Panc1 (cell line): ENCODE data around the gene PREB. TPM values are rescaled to one million over a fixed set of nuclear protein-coding genes. Genes with fewer than 3 reads are reported as not detected.
A peak's percentile ranks its signal among the peaks of the same experiment; 100 is the strongest.

Source experiments
- ATAC-seq: fragments of 200-7000 bp; cut with Tn5 transposase; 2 replicates; pipeline ENCODE4 v1.9.1; 2020; ENCODE audit warnings: mild to moderate bottlenecking, moderate library complexity
- BruUV-seq: library from RNA; stranded (reverse); fragments of 400-500 nt; replicated peaks from 2 replicates; lab custom pipeline; 2021; lab: Mats Ljungman, UMichigan
- CTCF ChIA-PET: fragments of 300-600 bp; sonication (Branson Sonifier 250); formaldehyde crosslinking; loops from one replicate; lab custom pipeline; 2022; ENCODE audit warnings: antibody characterized with exemption; lab: Charles Lee
- POLR2A ChIA-PET: fragments of 300-600 bp; sonication (Branson Sonifier 250); formaldehyde crosslinking; loops from one replicate; lab custom pipeline; 2022; ENCODE audit warnings: antibody characterized with exemption; lab: Charles Lee
- DNase-seq: peaks from one replicate; pipeline ENCODE4 v3.0.0-alpha.2; 2010; ENCODE audit warnings: low read depth, low spot score
- H3K27ac ChIP-seq: 2 replicates; pipeline ENCODE4 v1.5.1; 2011; ENCODE audit warnings: mild to moderate bottlenecking, low read length, inconsistent platforms
- H3K27me3 ChIP-seq: fragments of 200-500 bp; sonication (Bioruptor generic); 2 replicates; pipeline ENCODE4 v1.6.0; 2014; ENCODE audit warnings: low read length, inconsistent platforms; ENCODE audit not compliant: control insufficient read depth, insufficient read depth
- H3K36me3 ChIP-seq: fragments of 200-500 bp; sonication (Bioruptor generic); 2 replicates; pipeline ENCODE4 v1.5.1; 2014; ENCODE audit warnings: inconsistent platforms, mild to moderate bottlenecking, low read length, moderate library complexity; ENCODE audit not compliant: control insufficient read depth, insufficient read depth
- H3K4me1 ChIP-seq: 2 replicates; pipeline ENCODE4 v1.5.1; 2011; ENCODE audit warnings: inconsistent platforms, mild to moderate bottlenecking, low read length, moderate library complexity; ENCODE audit not compliant: control insufficient read depth, insufficient read depth
- H3K4me3 ChIP-seq, 2 experiments: 2 replicates each; pipeline ENCODE4 v1.5.1; 2011 to 2012; ENCODE audit warnings: low read depth in 2 of 2, low read length in 2 of 2, mild to moderate bottlenecking in 2 of 2, inconsistent platforms in 1 of 2, moderate library complexity in 1 of 2
- H3K9me3 ChIP-seq: fragments of 200-500 bp; sonication (Bioruptor generic); 2 replicates; pipeline ENCODE4 v1.5.1; 2014; ENCODE audit warnings: low read depth, mild to moderate bottlenecking, inconsistent platforms, low read length, moderate library complexity; ENCODE audit not compliant: control insufficient read depth, insufficient read depth
- POLR2AphosphoS5 ChIP-seq: IDR thresholded peaks from 2 replicates; pipeline ENCODE4 v1.6.1; 2012; ENCODE audit warnings: mild to moderate bottlenecking, low read depth, low read length, moderate library complexity
- SIN3A ChIP-seq: IDR thresholded peaks from 2 replicates; pipeline ENCODE4 v1.6.1; 2012; ENCODE audit warnings: low read depth, mild to moderate bottlenecking, low read length, moderate library complexity, borderline replicate concordance; ENCODE audit not compliant: insufficient read depth
- TCF7L2 ChIP-seq: IDR thresholded peaks from 2 replicates; pipeline ENCODE4 v1.6.1; 2011; ENCODE audit warnings: mild to moderate bottlenecking, low read depth, low read length, inconsistent platforms
- in situ Hi-C: cut with HindIII; loops from 2 replicates; pipeline ENCODE4 v1.10.0; 2016; ENCODE audit warnings: low sequenced_read_pairs, low pct_unique_long_range_greater_than_20kb
- intact Hi-C: fragments of 100-400 bp; cut with micrococcal nuclease; formaldehyde crosslinking; loops from one replicate; pipeline ENCODE4 v1.10.0; 2022; ENCODE audit not compliant: unreplicated experiment
- total RNA-seq: library from RNA; stranded (reverse); gene quantifications from one replicate; pipeline ENCODE4 v1.2.1, GENCODE V29; 2021; ENCODE audit not compliant: unreplicated experiment
- TF ChIP-seq, protein P1 (sequence below), 2 experiments: IDR thresholded peaks; 2 replicates each; pipeline ENCODE4 v1.6.1; 2011 to 2012; ENCODE audit warnings: low read depth in 2 of 2, control low read depth in 1 of 2, low read length in 1 of 2, mild to moderate bottlenecking in 1 of 2, moderate library complexity in 1 of 2; ENCODE audit not compliant: insufficient read depth in 1 of 2
- TF ChIP-seq, protein P2 (sequence below): fragments of 450-650 bp; IDR thresholded peaks from 2 replicates; pipeline ENCODE4 v1.5.1; 2017; ENCODE audit warnings: mild to moderate bottlenecking

The PREB gene
- total RNA-seq, 1 experiment from 2014 or later, result 60.9 TPM

DNA sequence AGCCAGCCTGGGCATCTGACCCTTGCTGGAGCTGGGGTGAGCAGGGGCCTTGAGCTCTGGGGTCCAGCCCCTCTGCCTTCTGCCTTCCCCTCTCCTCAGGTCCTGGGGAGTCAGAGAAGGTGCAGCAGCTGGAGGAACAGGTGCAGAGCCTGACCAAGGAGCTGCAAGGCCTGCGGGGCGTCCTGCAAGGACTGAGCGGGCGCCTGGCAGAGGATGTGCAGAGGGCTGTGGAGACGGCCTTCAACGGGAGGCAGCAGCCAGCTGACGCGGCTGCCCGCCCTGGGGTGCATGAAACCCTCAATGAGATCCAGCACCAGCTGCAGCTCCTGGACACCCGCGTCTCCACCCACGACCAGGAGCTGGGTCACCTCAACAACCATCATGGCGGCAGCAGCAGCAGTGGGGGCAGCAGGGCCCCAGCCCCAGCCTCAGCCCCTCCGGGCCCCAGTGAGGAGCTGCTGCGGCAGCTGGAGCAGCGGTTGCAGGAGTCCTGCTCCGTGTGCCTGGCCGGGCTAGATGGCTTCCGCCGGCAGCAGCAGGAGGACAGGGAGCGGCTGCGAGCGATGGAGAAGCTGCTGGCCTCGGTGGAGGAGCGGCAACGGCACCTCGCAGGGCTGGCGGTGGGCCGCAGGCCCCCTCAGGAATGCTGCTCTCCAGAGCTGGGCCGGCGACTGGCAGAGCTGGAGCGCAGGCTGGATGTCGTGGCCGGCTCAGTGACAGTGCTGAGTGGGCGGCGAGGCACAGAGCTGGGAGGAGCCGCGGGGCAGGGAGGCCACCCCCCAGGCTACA, 52.3 kb downstream of the PREB start:
- Histone ChIP-seq H3K9me3 (no peaks in the 10 kb centered on the region), H3K4me1 (peaks cover 7% of the 10 kb centered on the region), H3K27ac (peak overlapping the region; percentile 77; the same call in 1 of the 2 replicates), H3K36me3 (no peaks in the 10 kb centered on the region), H3K4me3 (no peak overlapping the region), H3K27me3 (no peaks in the 10 kb centered on the region)
- TF ChIP-seq SIN3A (no peak), TCF7L2 (no peak), POLR2AphosphoS5 (no peak)
- TF ChIP-seq, protein P1, sequence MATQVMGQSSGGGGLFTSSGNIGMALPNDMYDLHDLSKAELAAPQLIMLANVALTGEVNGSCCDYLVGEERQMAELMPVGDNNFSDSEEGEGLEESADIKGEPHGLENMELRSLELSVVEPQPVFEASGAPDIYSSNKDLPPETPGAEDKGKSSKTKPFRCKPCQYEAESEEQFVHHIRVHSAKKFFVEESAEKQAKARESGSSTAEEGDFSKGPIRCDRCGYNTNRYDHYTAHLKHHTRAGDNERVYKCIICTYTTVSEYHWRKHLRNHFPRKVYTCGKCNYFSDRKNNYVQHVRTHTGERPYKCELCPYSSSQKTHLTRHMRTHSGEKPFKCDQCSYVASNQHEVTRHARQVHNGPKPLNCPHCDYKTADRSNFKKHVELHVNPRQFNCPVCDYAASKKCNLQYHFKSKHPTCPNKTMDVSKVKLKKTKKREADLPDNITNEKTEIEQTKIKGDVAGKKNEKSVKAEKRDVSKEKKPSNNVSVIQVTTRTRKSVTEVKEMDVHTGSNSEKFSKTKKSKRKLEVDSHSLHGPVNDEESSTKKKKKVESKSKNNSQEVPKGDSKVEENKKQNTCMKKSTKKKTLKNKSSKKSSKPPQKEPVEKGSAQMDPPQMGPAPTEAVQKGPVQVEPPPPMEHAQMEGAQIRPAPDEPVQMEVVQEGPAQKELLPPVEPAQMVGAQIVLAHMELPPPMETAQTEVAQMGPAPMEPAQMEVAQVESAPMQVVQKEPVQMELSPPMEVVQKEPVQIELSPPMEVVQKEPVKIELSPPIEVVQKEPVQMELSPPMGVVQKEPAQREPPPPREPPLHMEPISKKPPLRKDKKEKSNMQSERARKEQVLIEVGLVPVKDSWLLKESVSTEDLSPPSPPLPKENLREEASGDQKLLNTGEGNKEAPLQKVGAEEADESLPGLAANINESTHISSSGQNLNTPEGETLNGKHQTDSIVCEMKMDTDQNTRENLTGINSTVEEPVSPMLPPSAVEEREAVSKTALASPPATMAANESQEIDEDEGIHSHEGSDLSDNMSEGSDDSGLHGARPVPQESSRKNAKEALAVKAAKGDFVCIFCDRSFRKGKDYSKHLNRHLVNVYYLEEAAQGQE (IDR thresholded peaks at IDR 0.05; ENCODE audit: insufficient read depth in 1 of 2, low read depth in 2 of 2, low read length in 1 of 2), result no peak
- TF ChIP-seq, protein P2, sequence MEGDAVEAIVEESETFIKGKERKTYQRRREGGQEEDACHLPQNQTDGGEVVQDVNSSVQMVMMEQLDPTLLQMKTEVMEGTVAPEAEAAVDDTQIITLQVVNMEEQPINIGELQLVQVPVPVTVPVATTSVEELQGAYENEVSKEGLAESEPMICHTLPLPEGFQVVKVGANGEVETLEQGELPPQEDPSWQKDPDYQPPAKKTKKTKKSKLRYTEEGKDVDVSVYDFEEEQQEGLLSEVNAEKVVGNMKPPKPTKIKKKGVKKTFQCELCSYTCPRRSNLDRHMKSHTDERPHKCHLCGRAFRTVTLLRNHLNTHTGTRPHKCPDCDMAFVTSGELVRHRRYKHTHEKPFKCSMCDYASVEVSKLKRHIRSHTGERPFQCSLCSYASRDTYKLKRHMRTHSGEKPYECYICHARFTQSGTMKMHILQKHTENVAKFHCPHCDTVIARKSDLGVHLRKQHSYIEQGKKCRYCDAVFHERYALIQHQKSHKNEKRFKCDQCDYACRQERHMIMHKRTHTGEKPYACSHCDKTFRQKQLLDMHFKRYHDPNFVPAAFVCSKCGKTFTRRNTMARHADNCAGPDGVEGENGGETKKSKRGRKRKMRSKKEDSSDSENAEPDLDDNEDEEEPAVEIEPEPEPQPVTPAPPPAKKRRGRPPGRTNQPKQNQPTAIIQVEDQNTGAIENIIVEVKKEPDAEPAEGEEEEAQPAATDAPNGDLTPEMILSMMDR, result no peak
- BruUV-seq, result no TSS peak
- in situ Hi-C loops, result no loop called here
- ChIA-PET CTCF (interaction anchor here (0.6 kb wide), 2 partner anchors 12 to 36 kb away, joined by 3 to 4 read pairs; no protein-coding TSS in a partner anchor), POLR2A (no interaction called here)
- no peak for DNase-seq
- no peak for ATAC-seq
- intact Hi-C loops, result loop anchor here (10.0 kb wide), 1 partner anchor 117 kb away; no protein-coding TSS in a partner anchor

Other genes starting within 250 kb of the PREB start
- 11.6 TPM for gene MAPRE3, start 164.0 kb downstream of the PREB start, total RNA-seq
- gene TMEM214, start 101.7 kb downstream of the PREB start, total RNA-seq, result 77.8 TPM
- gene AGBL5, start 83.0 kb downstream of the PREB start, total RNA-seq, result 55.6 TPM
- 219 TPM for gene OST4, start 63.0 kb downstream of the PREB start, total RNA-seq
- gene EMILIN1, start 56.0 kb downstream of the PREB start, total RNA-seq, result 0.31 TPM
- 1.5 TPM for gene KHK, start 47.9 kb downstream of the PREB start, total RNA-seq
- gene CGREF1, start 15.5 kb downstream of the PREB start, total RNA-seq, result 10.1 TPM
- gene ABHD1, start 10.8 kb downstream of the PREB start, total RNA-seq, result 0.46 TPM
- gene PRR30, start 4.8 kb upstream of the PREB start, total RNA-seq, result not detected
- gene TCF23, start 14.4 kb upstream of the PREB start, total RNA-seq, result 0.03 TPM
- gene ATRAID, start 77.4 kb upstream of the PREB start, total RNA-seq, result 111 TPM
- gene SLC5A6, start 77.6 kb upstream of the PREB start, total RNA-seq, result 74.5 TPM
- gene CAD, start 82.7 kb upstream of the PREB start, total RNA-seq, result 76.7 TPM
- 0.59 TPM for gene SLC30A3, start 128.4 kb upstream of the PREB start, total RNA-seq
- gene DNAJC5G, start 140.8 kb upstream of the PREB start, total RNA-seq, result not detected
- gene TRIM54, start 147.8 kb upstream of the PREB start, total RNA-seq, result 0.21 TPM
- gene UCN, start 173.8 kb upstream of the PREB start, total RNA-seq, result 4.4 TPM
- gene MPV17, start 188.5 kb upstream of the PREB start, total RNA-seq, result 89.5 TPM
- gene GTF3C2, start 222.1 kb upstream of the PREB start, total RNA-seq, result 77.7 TPM
- gene EIF2B4, start 235.7 kb upstream of the PREB start, total RNA-seq, result 57.2 TPM
- gene SNX17, start 236.0 kb upstream of the PREB start, total RNA-seq, result 116 TPM
- 25.3 TPM for gene ZNF513, start 246.1 kb upstream of the PREB start, total RNA-seq